HepG2 (cell line): ENCODE data around the gene ARL4D. TPM values are rescaled to one million over a fixed set of nuclear protein-coding genes. Genes with fewer than 3 reads are reported as not detected.

Source experiments
- ATAC-seq: fragments of 200-7000 bp; cut with Tn5 transposase; 3 replicates; pipeline ENCODE4 v1.9.1; 2020; ENCODE audit warnings: mild to moderate bottlenecking, moderate library complexity
- BruUV-seq: library from RNA; stranded (reverse); fragments of 400-500 nt; replicated peaks from 2 replicates; lab custom pipeline; 2021; lab: Mats Ljungman, UMichigan
- CTCF ChIA-PET: fragments of 300-600 bp; formaldehyde crosslinking; extraction: SDS; loops from one replicate; lab custom pipeline; 2021; ENCODE audit warnings: low total read pairs, inconsistent platforms, low intra/inter-chr PET ratio; lab: Yijun Ruan, JAX
- POLR2A ChIA-PET: fragments of 350-600 bp; sonication (Branson Sonifier 250); formaldehyde crosslinking; loops from one replicate; lab custom pipeline; 2020; ENCODE audit warnings: antibody characterized with exemption, inconsistent platforms; lab: Yijun Ruan, JAX
- DNase-seq: peaks from one replicate; pipeline ENCODE4 v3.0.0-alpha.2; 2015; ENCODE audit warnings: low spot score
- FAIRE-seq: peaks from 3 replicates; lab custom pipeline; 2011; peaks lifted over from hg19 to GRCh38; lab: Jason Lieb, UNC
- H2AFZ ChIP-seq: one replicate; pipeline ENCODE4 v1.6.1; 2011; ENCODE audit warnings: low read length, inconsistent platforms
- H3K27ac ChIP-seq: fragments of 300-600 bp; 3 replicates; pipeline ENCODE4 v1.8.0; 2011; ENCODE audit warnings: mixed run types, mild to moderate bottlenecking, mixed read lengths, low read length, inconsistent platforms; ENCODE audit not compliant: insufficient read depth; ENCODE audit errors: extremely low read length
- H3K27me3 ChIP-seq, 2 experiments: fragments of 200-600 bp in 1 of 2; 2 replicates in 1 of 2; 3 replicates in 1 of 2; pipeline versions ENCODE4 v1.6.0 to v1.8.0; 2011; ENCODE audit warnings: low read length in 2 of 2, mild to moderate bottlenecking in 2 of 2, moderate library complexity in 2 of 2, inconsistent platforms in 1 of 2; ENCODE audit not compliant: insufficient read depth in 2 of 2, control insufficient read depth in 1 of 2
- H3K36me3 ChIP-seq, 2 experiments: fragments of 200-600 bp in 1 of 2; replicated peaks in 1 of 2; 2 replicates in 1 of 2; 3 replicates in 1 of 2; pipeline versions ENCODE4 v1.5.1 to v1.8.0; 2011; ENCODE audit warnings: low read length in 2 of 2, inconsistent platforms in 1 of 2; ENCODE audit not compliant: insufficient read depth in 2 of 2, control insufficient read depth in 1 of 2
- H3K4me1 ChIP-seq: 2 replicates; pipeline ENCODE4 v1.5.1; 2012; ENCODE audit warnings: low read length, inconsistent platforms; ENCODE audit not compliant: insufficient read depth
- H3K4me2 ChIP-seq: 2 replicates; pipeline ENCODE4 v1.6.0; 2011; ENCODE audit warnings: low read depth, low read length, inconsistent platforms
- H3K4me3 ChIP-seq, 3 experiments: fragments of 200-600 bp in 1 of 3; sonication (generic), shearing (Covaris generic) in 1 of 3; replicated peaks in 1 of 3; 2 replicates each; pipeline ENCODE4 v1.5.1; 2011 to 2016; ENCODE audit warnings: low read length in 3 of 3, inconsistent platforms in 2 of 3, low read depth in 2 of 3, mild to moderate bottlenecking in 2 of 3, control low read depth in 1 of 3, mixed read lengths in 1 of 3; ENCODE audit not compliant: insufficient read depth in 1 of 3
- H3K79me2 ChIP-seq: one replicate; pipeline ENCODE4 v1.6.1; 2011; ENCODE audit warnings: low read length, inconsistent platforms; ENCODE audit not compliant: insufficient read depth
- H3K9ac ChIP-seq: 2 replicates; pipeline ENCODE4 v1.6.0; 2011; ENCODE audit warnings: mild to moderate bottlenecking, low read depth, low read length, inconsistent platforms; ENCODE audit not compliant: insufficient read depth
- H3K9me3 ChIP-seq: 2 replicates; pipeline ENCODE4 v1.5.1; 2012; ENCODE audit warnings: mild to moderate bottlenecking, low read length
- H4K20me1 ChIP-seq: 2 replicates; pipeline ENCODE4 v1.6.0; 2011; ENCODE audit warnings: inconsistent platforms, mild to moderate bottlenecking, low read length, moderate library complexity; ENCODE audit not compliant: insufficient read depth
- ARID5B ChIP-seq: IDR thresholded peaks from 2 replicates; pipeline ENCODE4 v1.4.0; 2020; ENCODE audit warnings: mild to moderate bottlenecking, missing genetic modification reagents
- ATF3 ChIP-seq: sonication (generic); formaldehyde crosslinking; IDR thresholded peaks from 2 replicates; pipeline ENCODE4 v1.4.0; 2020; ENCODE audit warnings: missing genetic modification reagents
- ATF7 ChIP-seq, 2 experiments: fragments of 450-650 bp in 1 of 2; sonication (generic) in 1 of 2; formaldehyde crosslinking in 1 of 2; IDR thresholded peaks; 2 replicates each; pipeline versions ENCODE4 v1.4.0 to v1.6.1; 2016 to 2020; ENCODE audit warnings: antibody characterized with exemption in 1 of 2, mild to moderate bottlenecking in 1 of 2, missing genetic modification reagents in 1 of 2
- CREB1 ChIP-seq, 2 experiments: fragments of 450-650 bp in 1 of 2; IDR thresholded peaks; 2 replicates each; pipeline ENCODE4 v1.6.1; 2016 to 2017; ENCODE audit warnings: control low read depth in 1 of 2, mild to moderate bottlenecking in 1 of 2, missing compliant biosample characterization in 1 of 2, missing genetic modification characterization in 1 of 2
- DMTF1 ChIP-seq: sonication (generic); formaldehyde crosslinking; IDR thresholded peaks from 2 replicates; pipeline ENCODE4 v1.4.0; 2020; ENCODE audit warnings: mild to moderate bottlenecking, missing genetic modification reagents
- DNMT3B ChIP-seq: conservative IDR thresholded peaks from 2 replicates; pipeline ENCODE4 v1.6.1; 2016; ENCODE audit warnings: missing biosample characterization, control low read depth
- FOXO1 ChIP-seq: sonication (generic); formaldehyde crosslinking; IDR thresholded peaks from 2 replicates; pipeline ENCODE4 v1.4.0; 2020; ENCODE audit warnings: missing genetic modification reagents
- GATAD2A ChIP-seq: IDR thresholded peaks from 2 replicates; pipeline ENCODE4 v1.6.1; 2016
- HNF4A ChIP-seq: sonication (generic); formaldehyde crosslinking; IDR thresholded peaks from 2 replicates; pipeline ENCODE4 v1.4.0; 2020; ENCODE audit warnings: missing genetic modification reagents
- MED1 ChIP-seq: sonication (generic); formaldehyde crosslinking; IDR thresholded peaks from 2 replicates; pipeline ENCODE4 v1.4.0; 2020; ENCODE audit warnings: missing genetic modification reagents
- MZF1 ChIP-seq: sonication (generic); formaldehyde crosslinking; IDR thresholded peaks from 2 replicates; pipeline ENCODE4 v1.8.1; 2023; ENCODE audit warnings: mild to moderate bottlenecking, missing genetic modification reagents, borderline replicate concordance
- NFE2 ChIP-seq: sonication (generic); formaldehyde crosslinking; IDR thresholded peaks from 2 replicates; pipeline ENCODE4 v1.4.0; 2020; ENCODE audit warnings: missing genetic modification reagents
- NR2C2 ChIP-seq: sonication (generic); formaldehyde crosslinking; IDR thresholded peaks from 2 replicates; pipeline ENCODE4 v1.4.0; 2020; ENCODE audit warnings: missing genetic modification reagents, mild to moderate bottlenecking, moderate library complexity, borderline replicate concordance
- ZBTB38 ChIP-seq: sonication (generic); formaldehyde crosslinking; IDR thresholded peaks from 2 replicates; pipeline ENCODE4 v1.5.1; 2020; ENCODE audit warnings: mild to moderate bottlenecking, missing genetic modification reagents
- ZBTB7A ChIP-seq: sonication (generic); formaldehyde crosslinking; IDR thresholded peaks from 2 replicates; pipeline ENCODE4 v1.8.0; 2022; ENCODE audit warnings: mild to moderate bottlenecking, missing genetic modification reagents
- ZC3H13 ChIP-seq: sonication (generic); formaldehyde crosslinking; IDR thresholded peaks from 2 replicates; pipeline ENCODE4 v1.8.1; 2023; ENCODE audit warnings: mild to moderate bottlenecking, missing genetic modification reagents, moderate library complexity
- ZNF230 ChIP-seq: sonication (generic); formaldehyde crosslinking; IDR thresholded peaks from 2 replicates; pipeline ENCODE4 v1.4.0; 2020; ENCODE audit warnings: mild to moderate bottlenecking, missing genetic modification reagents
- ZNF556 ChIP-seq: sonication (generic); formaldehyde crosslinking; IDR thresholded peaks from 2 replicates; pipeline ENCODE4 v1.4.0; 2020; ENCODE audit warnings: mild to moderate bottlenecking, missing genetic modification reagents, borderline replicate concordance
- WGBS: methylation state at CpG from one replicate; pipeline ENCODE4 v1.1.6; 2017; ENCODE audit warnings: low lambda C conversion rate; 5-methylcytosine and 5-hydroxymethylcytosine counted together
- in situ Hi-C: cut with HindIII; loops from 2 replicates; pipeline ENCODE4 v1.10.0; 2017; ENCODE audit warnings: low pct_unique_long_range_greater_than_20kb; ENCODE audit not compliant: extremely low pct_ligation_motif_present
- intact Hi-C: fragments of 100-400 bp; cut with micrococcal nuclease; formaldehyde crosslinking; loops from one replicate; pipeline ENCODE4 v1.10.0; 2022; ENCODE audit not compliant: unreplicated experiment
- polyA plus RNA-seq, 8 experiments: library from polyadenylated mRNA; depleted of rRNA in 3 of 8; stranded (reverse) in 7 of 8; unstranded in 1 of 8; fragments of >200 nt; fragmentation: Illumina TruSeq in 4 of 8; extraction: Trizol in 4 of 8; gene quantifications; 2 replicates each; pipeline versions ENCODE4 v1.2.1 to v1.2.3, GENCODE V29; 2011 to 2016; ENCODE audit warnings: low read depth in 4 of 8, missing spikeins in 1 of 8, mixed read lengths in 1 of 8; ENCODE audit not compliant: insufficient read depth in 1 of 8
- total RNA-seq, 5 experiments: library from RNA; depleted of rRNA; stranded (reverse); fragments of >200 nt; fragmentation: Illumina TruSeq; extraction: Trizol; gene quantifications; 2 replicates each; pipeline ENCODE4 v1.2.3, GENCODE V29; 2016; ENCODE audit warnings: low read depth in 1 of 5

Gene ARL4D
- total and polyA plus RNA-seq, 2 of the 13 experiments (the other 11 are each of a cell fraction or from before 2014, with no cell fraction given): 9.0 to 25.9 TPM

DNA sequence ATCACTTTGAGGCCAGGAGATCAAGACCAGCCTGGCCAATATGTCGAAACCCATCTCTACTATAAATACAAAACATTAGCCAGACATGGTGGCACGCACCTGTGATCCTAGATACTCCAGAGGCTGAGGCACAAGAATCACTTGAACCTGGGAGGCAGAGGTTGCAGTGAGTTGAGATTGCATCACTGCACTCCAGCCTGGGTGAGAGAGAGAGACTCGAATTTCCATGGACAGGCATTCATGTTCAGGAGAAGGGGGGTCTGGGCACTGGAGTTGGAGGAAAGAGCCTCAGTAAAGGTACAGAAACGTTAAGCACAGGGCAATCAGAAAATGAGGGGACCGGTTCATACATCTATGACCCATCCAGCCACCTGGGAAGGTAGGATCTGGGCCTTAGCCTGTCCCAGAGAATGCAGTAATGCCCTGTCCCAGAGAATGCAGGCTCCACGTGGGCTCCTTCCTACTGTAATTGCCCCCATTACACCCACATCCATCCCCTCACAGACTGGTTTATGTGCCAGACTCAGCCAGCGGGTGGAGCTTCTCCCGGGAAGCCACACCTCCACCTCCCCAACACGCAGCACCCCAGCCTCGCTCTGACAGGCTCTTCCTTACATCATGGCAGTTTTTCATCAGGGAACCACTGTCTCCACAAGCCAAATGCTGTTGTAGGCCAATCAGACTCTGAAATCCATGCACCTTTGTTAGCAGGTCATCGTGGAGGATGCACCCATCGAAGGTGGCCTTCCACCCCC, 21.6 kb upstream of the ARL4D start:
- no peaks in the 10 kb centered on the region for H3K79me2 ChIP-seq
- 49% methylated on average over 12 of the region's 12 CpGs for WGBS
- no peak overlapping the region for H2AFZ ChIP-seq
- intact Hi-C loops (no loop called here), in situ Hi-C loops (no loop called here)
- no TSS peak for BruUV-seq
- H4K20me1 ChIP-seq: no peaks in the 10 kb centered on the region
- CTCF ChIA-PET: no interaction called here
- peaks cover 21% of the 10 kb centered on the region for H3K9me3 ChIP-seq
- peak overlapping the region in 1 of 3 experiments; percentile 23; a peak in 1 of 6 replicates for H3K4me3 ChIP-seq
- POLR2A ChIA-PET: interaction anchor here (0.9 to 5.8 kb wide), 4 partner anchors 8 to 22 kb away, joined by 3 to 45 read pairs (median 4); partner anchors contain the start of gene ARL4D
- H3K36me3 ChIP-seq: no peaks in the 10 kb centered on the region
- DNase-seq: no peak
- H3K4me2 ChIP-seq: peak overlapping the region; percentile 36
- ATAC-seq: peak; percentile 50
- no peak for FAIRE-seq
- H3K9ac ChIP-seq: no peak overlapping the region
- H3K27ac ChIP-seq: no peak overlapping the region
- peaks cover 42% of the 10 kb centered on the region for H3K4me1 ChIP-seq
- no peaks in the 10 kb centered on the region; a peak in 1 of 5 replicates for H3K27me3 ChIP-seq
- TF ChIP-seq ZBTB7A (CRISPR knock-in tag) (no peak), HNF4A (CRISPR knock-in tag) (peak; percentile 18; the same call in 1 of the 2 replicates), ZBTB38 (0 out of 2 replicates have a peak, but pooled peaks have one; percentile 41), ATF3 (peak; percentile 77), DNMT3B (no peak), ARID5B (CRISPR knock-in tag) (peak; percentile 34; the same call in 1 of the 2 replicates), NR2C2 (CRISPR knock-in tag) (no peak), MED1 (CRISPR knock-in tag) (peak; percentile 48; the same call in 1 of the 2 replicates), ZNF230 (no peak), FOXO1 (CRISPR knock-in tag) (no peak), MZF1 (CRISPR knock-in tag) (no peak), DMTF1 (CRISPR knock-in tag) (no peak), CREB1 (IDR thresholded peaks at IDR 0.05) (no peak), CREB1 (CRISPR knock-in tag; IDR thresholded peaks at IDR 0.05) (no peak), ZC3H13 (CRISPR knock-in tag) (no peak), NFE2 (CRISPR knock-in tag) (no peak), ATF7 (IDR thresholded peaks at IDR 0.05) (no peak), ATF7 (CRISPR knock-in tag; IDR thresholded peaks at IDR 0.05) (no peak), ZNF556 (CRISPR knock-in tag) (peak; percentile 35; the same call in 1 of the 2 replicates), GATAD2A (0 out of 2 replicates have a peak, but pooled peaks have one; percentile 40)
